Activated B cell treated with CpG ODN at 0.5 μM for 24 hours (primary cell): ENCODE results near the gene SP140. TPM values are rescaled to one million over a fixed set of nuclear protein-coding genes. Genes with fewer than 3 reads are reported as not detected.

ENCODE experiments used
- ATAC-seq: fragments of 200-7000 bp; cut with Tn5 transposase; one replicate; pipeline ENCODE4 v1.10.0; 2021; ENCODE audit warnings: low read depth, mild to moderate bottlenecking, moderate library complexity
- CTCF ChIA-PET: fragments of 350-600 bp; sonication (Branson Sonifier 250); formaldehyde crosslinking; loops from one replicate; lab custom pipeline; 2021; ENCODE audit warnings: antibody characterized with exemption; lab: Charles Lee
- POLR2A ChIA-PET: fragments of 350-600 bp; sonication (Branson Sonifier 250); formaldehyde crosslinking; loops from one replicate; lab custom pipeline; 2021; ENCODE audit warnings: antibody characterized with exemption; lab: Charles Lee
- DNase-seq: peaks from one replicate; pipeline ENCODE4 v3.0.0; 2022
- H3K27ac Mint-ChIP-seq: one replicate; pipeline ENCODE4 v1.8.0; 2020; ENCODE audit warnings: mixed read lengths
- H3K27me3 Mint-ChIP-seq: one replicate; pipeline ENCODE4 v1.8.0; 2021; ENCODE audit warnings: mixed read lengths
- H3K36me3 Mint-ChIP-seq: one replicate; pipeline ENCODE4 v1.8.0; 2021; ENCODE audit warnings: low read depth, mixed read lengths
- H3K4me1 Mint-ChIP-seq: one replicate; pipeline ENCODE4 v1.8.0; 2021; ENCODE audit warnings: mixed read lengths
- H3K4me3 Mint-ChIP-seq: one replicate; pipeline ENCODE4 v1.8.0; 2020; ENCODE audit warnings: mild to moderate bottlenecking, mixed read lengths
- H3K9me3 Mint-ChIP-seq: one replicate; pipeline ENCODE4 v1.8.0; 2020; ENCODE audit warnings: mixed read lengths
- CTCF ChIP-seq: fragments of 200-600 bp; IDR thresholded peaks from one replicate; pipeline ENCODE4 v1.8.0; 2022; ENCODE audit warnings: antibody characterized with exemption, mild to moderate bottlenecking
- intact Hi-C: fragments of 100-400 bp; cut with micrococcal nuclease; formaldehyde crosslinking; loops from one replicate; pipeline ENCODE4 v1.15.1; 2024
- total RNA-seq: library from RNA; stranded (reverse); gene quantifications from 2 replicates; pipeline ENCODE4 v1.2.3, GENCODE V29; 2022

SP140 gene
- total RNA-seq, 1 donor from 2014 or later = 330 TPM

GRCh38 chr2:230312638-230313037, 87.1 kb downstream of the SP140 start:
- ATAC-seq (no peak), DNase-seq (no peak)
- no peaks in the 10 kb centered on the region for H3K9me3 Mint-ChIP-seq
- intact Hi-C loops = no loop called here
- ChIA-PET POLR2A (interaction anchor here (2.0 kb wide), 1 partner anchor 15 kb away, joined by 11 read pairs; the partner anchor contains the start of gene SP140L), CTCF (no interaction called here)
- H3K27me3 Mint-ChIP-seq = no peaks in the 10 kb centered on the region
- H3K36me3 Mint-ChIP-seq = peaks cover 83% of the 10 kb centered on the region
- peaks cover 37% of the 10 kb centered on the region for H3K4me1 Mint-ChIP-seq
- H3K27ac Mint-ChIP-seq = no peak overlapping the region
- no peak for TF ChIP-seq CTCF
- H3K4me3 Mint-ChIP-seq = no peak overlapping the region

GRCh38 chr2:230317366-230317765, 91.8 kb downstream of the SP140 start:
- CTCF ChIA-PET = interaction anchor here (0.9 kb wide), 1 partner anchor 115 kb away, joined by 4 read pairs; no protein-coding TSS in a partner anchor
- no peak overlapping the region for H3K4me3 Mint-ChIP-seq

GRCh38 chr2:230318190-230319121, 92.9 kb downstream of the SP140 start:
- Mint-ChIP-seq H3K27ac (peak overlapping the region; percentile 90), H3K4me3 (peak overlapping the region; percentile 56), H3K27me3 (no peaks in the 10 kb centered on the region), H3K4me1 (peaks cover 78% of the 10 kb centered on the region), H3K9me3 (no peaks in the 10 kb centered on the region), H3K36me3 (peaks cover 44% of the 10 kb centered on the region)
- ChIA-PET CTCF (interaction anchor here (0.6 to 1.7 kb wide), 4 partner anchors 9 to 345 kb away, joined by 3 to 6 read pairs (median 4); partner anchors contain the start of gene SP140L), POLR2A (interaction anchor here (0.8 to 3.4 kb wide), 12 partner anchors 10 to 284 kb away, joined by 3 to 36 read pairs (median 4); partner anchors contain the start of genes SP110 and SP140L)
- DNase-seq (no peak), ATAC-seq (peak; percentile 29)
- no peak for TF ChIP-seq CTCF
- intact Hi-C loops = loop anchor here (1.0 to 5.0 kb wide), 4 partner anchors 9 to 294 kb away; partner anchors contain the start of gene SP140L

More at GRCh38 chr2:230317366-230317765, 91.8 kb downstream of the SP140 start:
- POLR2A ChIA-PET = interaction anchor here (1.3 to 3.4 kb wide), 3 partner anchors 11 to 51 kb away, joined by 3 to 36 read pairs (median 5); partner anchors contain the start of gene SP140L
- Mint-ChIP-seq H3K4me1 (peaks cover 71% of the 10 kb centered on the region), H3K27ac (peak overlapping the region; percentile 90), H3K27me3 (no peaks in the 10 kb centered on the region), H3K9me3 (no peaks in the 10 kb centered on the region), H3K36me3 (peaks cover 55% of the 10 kb centered on the region)
- TF ChIP-seq CTCF = no peak
- ATAC-seq (no peak), DNase-seq (no peak)
- intact Hi-C loops = loop anchor here (5.0 kb wide), 1 partner anchor 295 kb away; no protein-coding TSS in a partner anchor

- no peak for TF ChIP-seq CTCF
- ChIA-PET POLR2A (interaction anchor here (0.8 to 3.4 kb wide), 11 partner anchors 9 to 283 kb away, joined by 3 to 36 read pairs (median 4); partner anchors contain the start of genes SP110 and SP140L), CTCF (interaction anchor here (0.6 to 1.7 kb wide), 4 partner anchors 8 to 346 kb away, joined by 3 to 6 read pairs (median 4); partner anchors contain the start of gene SP140L)
- peak overlapping the region; percentile 56 for H3K4me3 Mint-ChIP-seq
- DNase-seq = no peak
- H3K36me3 Mint-ChIP-seq = peaks cover 35% of the 10 kb centered on the region
- peak; percentile 86 for ATAC-seq
- peaks cover 78% of the 10 kb centered on the region for H3K4me1 Mint-ChIP-seq
- H3K27me3 Mint-ChIP-seq = no peaks in the 10 kb centered on the region
- H3K9me3 Mint-ChIP-seq = no peaks in the 10 kb centered on the region
- H3K27ac Mint-ChIP-seq = peak overlapping the region; percentile 90
- intact Hi-C loops = loop anchor here (1.0 to 5.0 kb wide), 4 partner anchors 8 to 293 kb away; partner anchors contain the start of gene SP140L
These were observed 93.8 kb downstream of the SP140 start for GRCh38 chr2:230319211-230319862.
